HG02973 (cell line): ENCODE measurements around the gene DACT2.
"Not testable (repeated sequence)": the region's sequence is repeated elsewhere in the genome, so short reads cannot be mapped to it uniquely, and the experiment has no call there.

Experiments used
- ATAC-seq: cut with Tn5 transposase; IDR thresholded peaks from one replicate; pipeline ENCODE4 v1.9.1; 2021; ENCODE audit warnings: moderate library complexity; ENCODE audit not compliant: unreplicated experiment

DACT2 gene

GRCh38 chr6:168304752-168305015 is 14.9 kb downstream of the DACT2 start:
- no peak for ATAC-seq

GRCh38 chr6:168303982-168304751 is 15.4 kb downstream of the DACT2 start:
- ATAC-seq, result no peak

- ATAC-seq, result no peak
These were observed 17.0 kb downstream of the DACT2 start for GRCh38 chr6:168302534-168302933.

- no peak for ATAC-seq
These were observed 17.8 kb downstream of the DACT2 start for GRCh38 chr6:168301648-168302398.

GRCh38 chr6:168300975-168301647 is 18.5 kb downstream of the DACT2 start:
- no peak for ATAC-seq

- ATAC-seq, result no peak
These were observed 19.8 kb downstream of the DACT2 start for GRCh38 chr6:168299541-168300511.

GRCh38 chr6:168297643-168298042 is 21.9 kb downstream of the DACT2 start:
- ATAC-seq, result no peak

- no peak for ATAC-seq
These were observed 24.7 kb downstream of the DACT2 start for GRCh38 chr6:168294901-168295300.

GRCh38 chr6:168293636-168294530 is 25.7 kb downstream of the DACT2 start:
- no peak for ATAC-seq

- ATAC-seq, result no peak
These were observed 26.8 kb downstream of the DACT2 start for GRCh38 chr6:168292826-168293225.

- ATAC-seq, result no peak
These were observed 28.1 kb downstream of the DACT2 start for GRCh38 chr6:168291450-168291849.

- ATAC-seq, result no peak
These were observed 29.5 kb downstream of the DACT2 start for GRCh38 chr6:168290095-168290494.

- ATAC-seq, result no peak
These were observed 30.0 kb downstream of the DACT2 start for GRCh38 chr6:168289571-168289962.

- ATAC-seq, result no peak
These were observed 30.6 kb downstream of the DACT2 start for GRCh38 chr6:168288781-168289570.

GRCh38 chr6:168287460-168287859 is 32.1 kb downstream of the DACT2 start:
- ATAC-seq, result not testable (repeated sequence)

- not testable (repeated sequence) for ATAC-seq
These were observed 32.7 kb downstream of the DACT2 start for GRCh38 chr6:168286771-168287446.

GRCh38 chr6:168286116-168286515 is 33.5 kb downstream of the DACT2 start:
- ATAC-seq, result no peak

- ATAC-seq, result no peak
These were observed 34.1 kb downstream of the DACT2 start for GRCh38 chr6:168285456-168285855.
